Upper lobe of right lung (tissue), 1 donor: ENCODE results near the gene MAN1A1. TPM values are rescaled to one million over a fixed set of nuclear protein-coding genes. Genes with fewer than 3 reads are reported as not detected.

Experiments used
- ATAC-seq: fragments of 200-7000 bp; cut with Tn5 transposase; one replicate; pipeline ENCODE4 v1.9.1; 2020; ENCODE audit warnings: mild to moderate bottlenecking, moderate library complexity
- DNase-seq: peaks from one replicate; pipeline ENCODE4 v3.0.0-alpha.2; 2020
- H3K27ac ChIP-seq: fragments of 200-600 bp; one replicate; pipeline ENCODE4 v1.8.0; 2022
- H3K27me3 ChIP-seq: fragments of 200-600 bp; one replicate; pipeline ENCODE4 v1.8.0; 2022; ENCODE audit warnings: mild to moderate bottlenecking
- H3K36me3 ChIP-seq: fragments of 200-600 bp; one replicate; pipeline ENCODE4 v1.8.0; 2022
- H3K4me1 ChIP-seq: fragments of 200-600 bp; one replicate; pipeline ENCODE4 v1.8.0; 2022
- H3K4me3 ChIP-seq: fragments of 200-600 bp; one replicate; pipeline ENCODE4 v1.8.0; 2022; ENCODE audit warnings: mild to moderate bottlenecking
- H3K9me3 ChIP-seq: fragments of 200-600 bp; one replicate; pipeline ENCODE4 v1.8.0; 2022
- intact Hi-C: fragments of 100-400 bp; cut with DNase I; formaldehyde crosslinking; loops from one replicate; pipeline ENCODE4 v1.11.0; 2022
- total RNA-seq: library from RNA; stranded (reverse); fragmentation: NEBNext Ultra II Directional; extraction: Animal tissue kit (Norgen Biotek cat#: 25700); gene quantifications from one replicate; pipeline ENCODE4 v1.2.1, GENCODE V29; 2021
- TF ChIP-seq, protein P1 (sequence below): fragments of 200-600 bp; IDR thresholded peaks from one replicate; pipeline ENCODE4 v1.8.0; 2022; ENCODE audit warnings: antibody characterized with exemption
- donor health status: DM: no; HTN: yes; CAD: no; lungs with severe emphysema.

The MAN1A1 gene
- total RNA-seq, 1 donor from 2014 or later = 74.0 TPM

DNA sequence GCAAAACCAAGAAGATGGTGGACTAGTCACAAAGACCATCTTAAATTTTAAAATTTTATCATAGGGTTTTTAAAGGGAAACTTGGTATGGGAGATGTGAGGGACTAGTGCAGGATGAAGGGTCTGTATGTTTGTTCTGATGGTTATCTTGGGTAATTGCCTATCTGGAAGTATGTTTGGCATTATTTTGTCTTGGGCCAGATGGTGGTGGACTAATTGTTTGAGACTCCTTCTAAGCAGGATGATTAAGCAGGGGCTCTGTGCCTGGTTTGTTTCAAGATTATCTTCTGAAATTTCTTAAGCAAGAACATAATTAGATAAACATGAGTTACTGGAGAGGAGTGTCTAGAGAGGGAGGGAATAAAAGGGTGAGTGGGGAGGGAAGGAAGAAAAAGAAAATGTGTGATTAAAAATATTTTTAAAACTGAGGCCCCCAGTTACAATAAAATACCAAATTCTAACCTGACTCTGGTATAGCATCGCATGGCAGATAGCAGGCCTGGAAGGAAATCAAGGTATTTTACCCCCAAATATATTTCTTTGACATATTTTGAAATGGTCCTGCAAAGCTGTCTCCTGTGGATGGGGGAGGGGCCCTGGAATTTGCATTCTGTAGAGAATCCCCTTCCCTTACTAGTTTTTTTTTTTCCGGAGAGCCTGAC is 221.2 kb downstream of the MAN1A1 start:
- Histone ChIP-seq H3K9me3 (no peaks in the 10 kb centered on the region), H3K4me3 (no peak overlapping the region), H3K4me1 (peaks cover 14% of the 10 kb centered on the region), H3K36me3 (no peaks in the 10 kb centered on the region), H3K27ac (no peak overlapping the region), H3K27me3 (no peaks in the 10 kb centered on the region)
- ATAC-seq (no peak), DNase-seq (no peak)
- intact Hi-C loops = no loop called here
- TF ChIP-seq, protein P1, sequence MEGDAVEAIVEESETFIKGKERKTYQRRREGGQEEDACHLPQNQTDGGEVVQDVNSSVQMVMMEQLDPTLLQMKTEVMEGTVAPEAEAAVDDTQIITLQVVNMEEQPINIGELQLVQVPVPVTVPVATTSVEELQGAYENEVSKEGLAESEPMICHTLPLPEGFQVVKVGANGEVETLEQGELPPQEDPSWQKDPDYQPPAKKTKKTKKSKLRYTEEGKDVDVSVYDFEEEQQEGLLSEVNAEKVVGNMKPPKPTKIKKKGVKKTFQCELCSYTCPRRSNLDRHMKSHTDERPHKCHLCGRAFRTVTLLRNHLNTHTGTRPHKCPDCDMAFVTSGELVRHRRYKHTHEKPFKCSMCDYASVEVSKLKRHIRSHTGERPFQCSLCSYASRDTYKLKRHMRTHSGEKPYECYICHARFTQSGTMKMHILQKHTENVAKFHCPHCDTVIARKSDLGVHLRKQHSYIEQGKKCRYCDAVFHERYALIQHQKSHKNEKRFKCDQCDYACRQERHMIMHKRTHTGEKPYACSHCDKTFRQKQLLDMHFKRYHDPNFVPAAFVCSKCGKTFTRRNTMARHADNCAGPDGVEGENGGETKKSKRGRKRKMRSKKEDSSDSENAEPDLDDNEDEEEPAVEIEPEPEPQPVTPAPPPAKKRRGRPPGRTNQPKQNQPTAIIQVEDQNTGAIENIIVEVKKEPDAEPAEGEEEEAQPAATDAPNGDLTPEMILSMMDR = no peak

DNA sequence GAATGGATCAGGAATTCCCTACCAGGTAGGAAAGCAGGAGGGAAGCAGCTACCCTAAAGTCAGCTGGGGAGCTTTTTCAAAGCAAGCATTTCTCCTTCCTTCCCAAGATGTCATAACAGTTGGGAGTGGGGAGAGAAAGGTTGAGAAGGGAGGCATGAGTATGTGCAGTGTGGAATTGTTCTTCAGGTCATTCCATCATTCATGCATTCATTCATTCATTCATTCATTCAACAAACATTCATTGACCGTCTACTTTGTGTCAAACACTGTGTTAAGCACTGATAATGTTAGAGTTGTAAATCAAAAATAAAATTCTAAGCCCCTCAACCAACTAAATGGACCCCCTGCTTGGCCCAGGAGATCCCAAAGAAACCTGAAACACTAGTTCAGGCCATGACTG is 221.9 kb downstream of the MAN1A1 start:
- H3K27ac ChIP-seq = no peak overlapping the region
- intact Hi-C loops = no loop called here
- no peaks in the 10 kb centered on the region for H3K27me3 ChIP-seq
- no peak overlapping the region for H3K4me3 ChIP-seq
- TF ChIP-seq, protein P1 = no peak
- ATAC-seq (no peak), DNase-seq (no peak)
- H3K4me1 ChIP-seq = peaks cover 14% of the 10 kb centered on the region
- no peaks in the 10 kb centered on the region for H3K36me3 ChIP-seq
- no peaks in the 10 kb centered on the region for H3K9me3 ChIP-seq
